Lower lobe of right lung (tissue), 2 donors: Measurements from ENCODE around the gene DHRS1. TPM values are rescaled to one million over a fixed set of nuclear protein-coding genes. Genes with fewer than 3 reads are reported as not detected.
"Not testable (repeated sequence)": the region's sequence is repeated elsewhere in the genome, so short reads cannot be mapped to it uniquely, and the experiment has no call there.

Experiments used
- ATAC-seq, 2 donors: fragments of 200-7000 bp; cut with Tn5 transposase; one replicate each; pipeline ENCODE4 v1.9.1; 2020 to 2022; ENCODE audit warnings: mild to moderate bottlenecking in 2 of 2, moderate library complexity in 2 of 2
- DNase-seq: peaks from one replicate; pipeline ENCODE4 v3.0.0-alpha.2; 2020
- H3K27ac ChIP-seq: fragments of 200-600 bp; one replicate; pipeline ENCODE4 v1.8.0; 2022
- H3K27me3 ChIP-seq: fragments of 200-600 bp; one replicate; pipeline ENCODE4 v1.8.0; 2022; ENCODE audit warnings: low read depth
- H3K36me3 ChIP-seq: fragments of 200-600 bp; one replicate; pipeline ENCODE4 v1.8.0; 2022; ENCODE audit warnings: mild to moderate bottlenecking
- H3K4me1 ChIP-seq: fragments of 200-600 bp; one replicate; pipeline ENCODE4 v1.8.0; 2022
- H3K4me3 ChIP-seq: fragments of 200-600 bp; one replicate; pipeline ENCODE4 v1.8.0; 2022; ENCODE audit warnings: mild to moderate bottlenecking
- H3K9me3 ChIP-seq: fragments of 200-600 bp; one replicate; pipeline ENCODE4 v1.8.0; 2022
- CTCF ChIP-seq: fragments of 200-600 bp; IDR thresholded peaks from one replicate; pipeline ENCODE4 v1.8.0; 2022; ENCODE audit warnings: antibody characterized with exemption, mild to moderate bottlenecking
- intact Hi-C: fragments of 100-400 bp; cut with DNase I; formaldehyde crosslinking; loops from one replicate; pipeline ENCODE4 v1.11.0; 2022
- total RNA-seq: library from RNA; stranded (reverse); fragmentation: NEBNext Ultra II Directional; extraction: Animal tissue kit (Norgen Biotek cat#: 25700); gene quantifications from one replicate; pipeline ENCODE4 v1.2.1, GENCODE V29; 2021
- donor health status: DM: no; HTN: yes; CAD: no; lungs with severe emphysema.

The DHRS1 gene
- total RNA-seq, 1 donor from 2014 or later = 22.7 TPM

- H3K27ac ChIP-seq = peak overlapping the region; percentile 25
- peaks cover 4% of the 10 kb centered on the region for H3K36me3 ChIP-seq
- no peak overlapping the region for H3K4me3 ChIP-seq
- intact Hi-C loops = loop anchor here (10.0 kb wide), 1 partner anchor 48 kb away; the partner anchor contains the start of genes DHRS1 and NOP9
- no peak for ATAC-seq
- H3K9me3 ChIP-seq = no peaks in the 10 kb centered on the region
- no peak for TF ChIP-seq CTCF
- H3K4me1 ChIP-seq = peaks cover 9% of the 10 kb centered on the region
- H3K27me3 ChIP-seq = no peaks in the 10 kb centered on the region
- DNase-seq = no peak
Observed at GRCh38 chr14:24246765-24247212, 52.8 kb downstream of the DHRS1 start.

GRCh38 chr14:24245350-24245749 is 54.2 kb downstream of the DHRS1 start:
- not testable (repeated sequence) for H3K9me3 ChIP-seq, H3K27ac ChIP-seq, ATAC-seq, H3K27me3 ChIP-seq, DNase-seq, H3K4me3 ChIP-seq
- H3K36me3 ChIP-seq = peaks cover 16% of the 10 kb centered on the region
- peaks cover 22% of the 10 kb centered on the region for H3K4me1 ChIP-seq
- intact Hi-C loops = loop anchor here (10.0 kb wide), 1 partner anchor 49 kb away; the partner anchor contains the start of genes DHRS1 and NOP9

- intact Hi-C loops = loop anchor here (10.0 kb wide), 1 partner anchor 51 kb away; the partner anchor contains the start of genes DHRS1 and NOP9
- H3K4me3 ChIP-seq = peak overlapping the region; percentile 73
- no peaks in the 10 kb centered on the region for H3K27me3 ChIP-seq
- no peak for TF ChIP-seq CTCF
- H3K27ac ChIP-seq = peak overlapping the region; percentile 99
- no peaks in the 10 kb centered on the region for H3K9me3 ChIP-seq
- ATAC-seq (peak in 1 of 2 donors; percentile 2), DNase-seq (no peak)
- peaks cover 42% of the 10 kb centered on the region for H3K4me1 ChIP-seq
- H3K36me3 ChIP-seq = peaks cover 31% of the 10 kb centered on the region
Observed at GRCh38 chr14:24243336-24243836, 56.2 kb downstream of the DHRS1 start.

- DNase-seq (peak; percentile 96), ATAC-seq (peak; percentile 95 to 96)
- peaks cover 47% of the 10 kb centered on the region for H3K4me1 ChIP-seq
- peak overlapping the region; percentile 99 for H3K27ac ChIP-seq
- peak overlapping the region; percentile 73 for H3K4me3 ChIP-seq
- H3K36me3 ChIP-seq = peaks cover 46% of the 10 kb centered on the region
- no peaks in the 10 kb centered on the region for H3K9me3 ChIP-seq
- intact Hi-C loops = loop anchor here (10.0 kb wide), 1 partner anchor 53 kb away; the partner anchor contains the start of genes DHRS1 and NOP9
- peak; percentile 64 for TF ChIP-seq CTCF
- H3K27me3 ChIP-seq = no peaks in the 10 kb centered on the region
Observed at GRCh38 chr14:24241829-24242443, 57.6 kb downstream of the DHRS1 start.

Other genes with a start within 250 kb of the DHRS1 start
- gene CARMIL3, start 247.8 kb downstream of the DHRS1 start, total RNA-seq = 0.95 TPM
- gene CPNE6, start 228.2 kb downstream of the DHRS1 start, total RNA-seq = not detected
- gene PCK2, start 205.5 kb downstream of the DHRS1 start, total RNA-seq = 42.8 TPM
- 64.9 TPM for gene DCAF11, start 185.0 kb downstream of the DHRS1 start, total RNA-seq
- gene NRL, start 184.8 kb downstream of the DHRS1 start, total RNA-seq = 2.0 TPM
- 0.97 TPM for gene FITM1, start 169.1 kb downstream of the DHRS1 start, total RNA-seq
- 198 TPM for gene PSME1, start 163.6 kb downstream of the DHRS1 start, total RNA-seq
- gene EMC9, start 158.2 kb downstream of the DHRS1 start, total RNA-seq = 9.3 TPM
- gene PSME2, start 153.2 kb downstream of the DHRS1 start, total RNA-seq = 144 TPM
- gene RNF31, start 152.3 kb downstream of the DHRS1 start, total RNA-seq = 67.3 TPM
- 158 TPM for gene IRF9, start 138.5 kb downstream of the DHRS1 start, total RNA-seq
- gene REC8, start 127.7 kb downstream of the DHRS1 start, total RNA-seq = 18.4 TPM
- gene IPO4, start 111.0 kb downstream of the DHRS1 start, total RNA-seq = 18.3 TPM
- 48.9 TPM for gene TM9SF1, start 104.3 kb downstream of the DHRS1 start, total RNA-seq
- gene TSSK4, start 94.1 kb downstream of the DHRS1 start, total RNA-seq = 0.74 TPM
- 41.9 TPM for gene CHMP4A, start 86.3 kb downstream of the DHRS1 start, total RNA-seq
- gene MDP1, start 83.7 kb downstream of the DHRS1 start, total RNA-seq = 13.3 TPM
- 132 TPM for gene NEDD8, start 67.4 kb downstream of the DHRS1 start, total RNA-seq
- gene GMPR2, start 66.9 kb downstream of the DHRS1 start, total RNA-seq = 72.3 TPM
- 85.7 TPM for gene TINF2, start 57.2 kb downstream of the DHRS1 start, total RNA-seq
- 5.9 TPM for gene TGM1, start 36.6 kb downstream of the DHRS1 start, total RNA-seq
- 50.4 TPM for gene RABGGTA, start 28.2 kb downstream of the DHRS1 start, total RNA-seq
- gene NOP9, start 70 bp upstream of the DHRS1 start, total RNA-seq = 22.0 TPM
- 16.4 TPM for gene CIDEB, start 8.2 kb upstream of the DHRS1 start, total RNA-seq
- 5.9 TPM for gene LTB4R2, start 10.4 kb upstream of the DHRS1 start, total RNA-seq
- 14.1 TPM for gene LTB4R, start 11.7 kb upstream of the DHRS1 start, total RNA-seq
- gene ADCY4, start 35.3 kb upstream of the DHRS1 start, total RNA-seq = 42.7 TPM
- 27.9 TPM for gene RIPK3, start 40.2 kb upstream of the DHRS1 start, total RNA-seq
- 37.0 TPM for gene NFATC4, start 68.4 kb upstream of the DHRS1 start, total RNA-seq
- 17.9 TPM for gene NYNRIN, start 99.2 kb upstream of the DHRS1 start, total RNA-seq
- 2.3 TPM for gene CBLN3, start 129.9 kb upstream of the DHRS1 start, total RNA-seq
- 61.4 TPM for gene KHNYN, start 130.2 kb upstream of the DHRS1 start, total RNA-seq
- gene SDR39U1, start 143.0 kb upstream of the DHRS1 start, total RNA-seq = 61.6 TPM
- gene CMA1, start 208.5 kb upstream of the DHRS1 start, total RNA-seq = 2.4 TPM